ENCODE data around the gene ASB18. TPM values are rescaled to one million over a fixed set of nuclear protein-coding genes. Genes with fewer than 3 reads are reported as not detected.
A peak's percentile ranks its signal among the peaks of the same experiment; 100 is the strongest.

The ASB18 gene
- total RNA-seq, 1 experiment from 2014 or later: not detected

GRCh38 chr2:236307641-236308040 lies 43.4 kb upstream of the ASB18 start:
- H3K27ac Mint-ChIP-seq: no peak overlapping the region
- H3K9me3 Mint-ChIP-seq: peaks cover 4% of the 10 kb centered on the region; the same call in 1 of the 2 replicates
- no peaks in the 10 kb centered on the region; the same call in 1 of the 2 replicates for H3K36me3 Mint-ChIP-seq
- no peak for DNase-seq (ENCODE audit: low spot score)
- H3K4me1 Mint-ChIP-seq: peaks cover 26% of the 10 kb centered on the region
- H3K27me3 Mint-ChIP-seq (ENCODE audit: low read depth): no peaks in the 10 kb centered on the region; the same call in 1 of the 2 replicates
- CTCF ChIA-PET: interaction anchor here (0.7 to 0.9 kb wide), 2 partner anchors 98 to 528 kb away, joined by 3 read pairs; no protein-coding TSS in a partner anchor
- ATAC-seq: no peak; the same call in 1 of the 2 replicates
- POLR2A ChIA-PET: no interaction called here
- TF ChIP-seq CREB1 (CRISPR knock-in tag; IDR thresholded peaks at IDR 0.05): no peak
- TF ChIP-seq MAX (CRISPR knock-in tag; IDR thresholded peaks at IDR 0.05): peak; percentile 58
- TF ChIP-seq ETV6 (CRISPR knock-in tag; IDR thresholded peaks at IDR 0.05): no peak
- TF ChIP-seq TP53 (CRISPR knock-in tag; IDR thresholded peaks at IDR 0.05): no peak
- no peak for TF ChIP-seq ARID4B (CRISPR knock-in tag; IDR thresholded peaks at IDR 0.05; ENCODE audit: borderline replicate concordance)
- no peak for TF ChIP-seq ESRRA (CRISPR knock-in tag; IDR thresholded peaks at IDR 0.05; ENCODE audit: borderline replicate concordance)
- no peak for TF ChIP-seq ZNF532 (CRISPR knock-in tag; IDR thresholded peaks at IDR 0.05; ENCODE audit: borderline replicate concordance)
- no peak for TF ChIP-seq CBFB (CRISPR knock-in tag; IDR thresholded peaks at IDR 0.05; ENCODE audit: low read depth)
- no peak for TF ChIP-seq GABPB1 (CRISPR knock-in tag; IDR thresholded peaks at IDR 0.05)
- no peak for TF ChIP-seq ZNF671 (CRISPR knock-in tag; IDR thresholded peaks at IDR 0.05)
- TF ChIP-seq ZBTB43 (CRISPR knock-in tag; IDR thresholded peaks at IDR 0.05): peak; percentile 49; the same call in 1 of the 2 replicates
- no peak overlapping the region for H3K4me3 Mint-ChIP-seq

- Mint-ChIP-seq H3K27me3 (ENCODE audit: low read depth) (no peaks in the 10 kb centered on the region; the same call in 1 of the 2 replicates), H3K9me3 (no peaks in the 10 kb centered on the region), H3K4me3 (no peak overlapping the region), H3K4me1 (peaks cover 26% of the 10 kb centered on the region), H3K27ac (no peak overlapping the region), H3K36me3 (no peaks in the 10 kb centered on the region)
- DNase-seq (ENCODE audit: low spot score) (no peak), ATAC-seq (no peak)
- ChIA-PET POLR2A (no interaction called here), CTCF (interaction anchor here (0.7 to 0.9 kb wide), 2 partner anchors 97 to 528 kb away, joined by 3 read pairs; no protein-coding TSS in a partner anchor)
- no peak for TF ChIP-seq TEAD4 (CRISPR knock-in tag; IDR thresholded peaks at IDR 0.05)
- TF ChIP-seq RORB (CRISPR knock-in tag; IDR thresholded peaks at IDR 0.05): no peak
- no peak for TF ChIP-seq MYBL2 (CRISPR knock-in tag; IDR thresholded peaks at IDR 0.05)
- TF ChIP-seq SOX15 (CRISPR knock-in tag; IDR thresholded peaks at IDR 0.05): no peak
- no peak for TF ChIP-seq ATF6 (CRISPR knock-in tag; IDR thresholded peaks at IDR 0.05)
- TF ChIP-seq ZBTB43 (CRISPR knock-in tag; IDR thresholded peaks at IDR 0.05): no peak
Observed at GRCh38 chr2:236306825-236307540, 42.8 kb upstream of the ASB18 start.

All from WTC11 (cell line).